Prostate gland (tissue), 2 donors: ENCODE measurements around the gene TMEM184A.

Source experiments
- CTCF ChIP-seq, 4 experiments: fragments of 200-600 bp in 2 of 4; fragments of 450-650 bp in 2 of 4; sonication (generic) in 2 of 4; IDR thresholded peaks; 1 replicate in 3 of 4; 2 replicates in 1 of 4; pipeline ENCODE4 v1.5.1; 2016 to 2019; ENCODE audit warnings: antibody characterized with exemption in 4 of 4, mild to moderate bottlenecking in 2 of 4, moderate library complexity in 2 of 4
- POLR2AphosphoS5 ChIP-seq: sonication (generic); formaldehyde crosslinking; IDR thresholded peaks from one replicate; pipeline ENCODE4 v1.6.1; 2017; ENCODE audit warnings: antibody characterized with exemption

GRCh38 chr7:1514995-1515401 is 41.0 kb downstream of the TMEM184A start:
- no peak for TF ChIP-seq CTCF (IDR thresholded peaks at IDR 0.05)
- TF ChIP-seq POLR2AphosphoS5, result no peak
